HG03469 (cell line): Measurements from ENCODE around the gene CROCC2.

Experiments used
- ATAC-seq: cut with Tn5 transposase; IDR thresholded peaks from one replicate; pipeline ENCODE4 v1.9.1; 2021; ENCODE audit warnings: mild to moderate bottlenecking, moderate library complexity, moderate number of reproducible peaks; ENCODE audit not compliant: unreplicated experiment

The CROCC2 gene

DNA sequence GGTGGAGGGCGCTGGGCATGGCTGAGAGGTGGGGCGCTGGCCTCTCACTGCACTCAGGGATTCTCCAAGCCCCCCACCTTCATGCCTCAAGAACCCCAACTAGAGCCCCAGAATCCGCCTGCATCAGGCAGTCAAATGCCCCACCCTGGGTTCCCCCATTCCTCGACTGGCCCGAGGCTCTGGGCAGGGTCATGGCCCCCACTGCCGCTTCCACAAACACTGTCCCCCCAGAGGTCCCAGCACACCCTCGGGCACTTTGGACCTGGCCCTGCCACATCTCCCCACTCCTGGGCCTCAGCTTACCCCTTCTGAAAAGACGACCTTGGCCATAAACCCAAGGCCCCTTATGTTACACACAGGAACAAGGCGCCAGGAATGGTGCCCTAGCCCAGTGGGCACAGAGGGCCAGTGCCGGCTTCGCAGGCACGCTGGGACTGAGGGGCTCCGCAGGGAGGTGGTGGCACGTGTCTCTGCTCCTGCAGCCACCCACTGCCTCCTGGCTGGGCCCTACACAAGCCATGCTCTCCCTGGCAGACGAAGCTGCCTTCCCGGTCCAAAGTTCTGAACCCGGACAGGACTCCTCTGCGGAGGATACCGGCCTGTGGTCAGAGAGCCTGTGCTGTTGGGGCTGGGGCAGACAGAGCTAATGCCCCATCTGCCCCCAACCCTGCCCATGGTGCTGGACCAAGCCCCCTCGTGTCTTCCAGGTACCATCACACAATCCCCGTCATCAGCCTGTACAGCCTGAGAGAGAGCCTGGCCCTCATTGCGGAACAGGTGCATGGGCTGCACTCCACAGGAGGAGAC, 30.7 kb upstream of the CROCC2 start:
- ATAC-seq, result no peak

DNA sequence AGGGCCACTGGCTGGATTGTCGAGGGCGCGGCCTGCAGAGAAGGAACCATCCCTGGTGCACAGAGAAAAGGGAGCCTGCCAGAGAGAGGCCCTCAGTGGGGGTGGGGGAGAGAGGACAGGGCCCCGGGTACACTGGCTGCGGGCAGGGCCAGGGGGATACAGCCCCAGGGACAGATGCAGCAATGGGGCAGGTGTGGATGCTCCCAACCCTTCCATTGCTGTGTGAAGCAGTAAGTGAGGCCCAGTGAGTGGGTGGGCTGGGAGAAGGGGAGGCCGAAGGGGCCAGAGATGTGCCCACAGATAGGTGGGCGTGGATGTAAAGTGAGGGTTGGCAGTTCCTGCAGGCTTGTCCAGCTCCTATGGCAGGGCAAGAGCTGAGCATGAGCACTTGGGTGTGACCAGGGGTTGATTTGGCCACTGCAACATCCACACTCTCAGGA, 30.1 kb upstream of the CROCC2 start:
- ATAC-seq, result no peak

DNA sequence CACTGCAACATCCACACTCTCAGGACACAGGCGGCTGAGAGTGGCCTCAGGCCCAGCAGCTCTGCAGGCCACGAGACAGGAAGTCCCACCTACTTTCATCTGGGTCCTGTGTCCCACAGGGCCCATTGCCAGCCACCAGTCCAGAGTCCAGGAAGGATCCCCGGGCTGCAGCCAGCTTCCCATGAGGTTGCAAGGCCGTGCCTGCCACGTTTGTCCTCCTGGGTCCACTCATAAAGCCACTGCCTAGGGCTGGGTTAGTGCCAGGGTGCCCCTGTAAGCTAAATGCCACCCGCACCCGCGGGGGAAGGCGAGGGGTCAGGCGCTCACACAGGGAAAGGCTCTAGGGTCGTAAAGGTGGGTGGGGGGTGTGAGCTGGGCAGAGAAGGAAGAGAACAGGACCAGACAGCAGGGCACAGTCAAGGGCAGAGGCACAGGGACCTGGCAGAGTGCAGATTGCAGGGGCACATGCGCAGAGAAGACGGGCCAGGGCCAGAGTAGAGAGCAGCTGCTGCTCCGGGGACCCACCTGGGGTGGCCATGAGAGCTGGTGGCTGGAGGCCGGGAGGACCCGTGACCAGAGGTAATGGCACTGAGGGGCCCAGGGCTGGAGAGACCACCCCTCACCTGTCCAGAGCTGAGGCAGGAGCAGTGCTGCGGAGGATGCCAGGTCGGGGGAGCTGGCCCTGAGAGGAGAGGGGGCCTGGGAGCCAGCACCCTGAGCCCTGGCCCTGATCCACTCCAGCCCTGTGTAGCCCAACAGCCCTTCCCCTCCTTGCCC, 29.5 kb upstream of the CROCC2 start:
- ATAC-seq, result no peak

- no peak for ATAC-seq
Observed at GRCh38 chr2:240877460-240878340, 28.4 kb upstream of the CROCC2 start.

- no peak for ATAC-seq
Observed at GRCh38 chr2:240878341-240878936, 27.7 kb upstream of the CROCC2 start.

DNA sequence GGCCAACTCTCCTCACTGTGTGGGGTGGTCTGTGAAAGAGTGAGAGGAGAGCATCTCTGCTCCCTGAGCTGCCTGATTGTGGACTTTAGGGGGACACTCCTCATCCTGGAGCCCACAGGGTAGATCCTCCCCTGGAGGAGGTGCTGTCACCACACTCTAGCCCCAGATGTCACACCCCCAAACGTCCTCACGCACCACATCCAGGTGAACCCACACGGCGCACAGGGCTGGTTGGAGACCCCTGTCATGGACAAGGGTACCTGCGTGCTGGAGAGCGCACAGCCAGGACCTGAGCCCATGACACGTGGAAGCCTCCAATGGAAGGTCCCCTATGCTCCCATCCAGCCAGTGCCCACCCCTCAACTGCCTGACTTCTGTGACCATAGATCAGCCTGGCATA, 27.0 kb upstream of the CROCC2 start:
- ATAC-seq, result no peak

DNA sequence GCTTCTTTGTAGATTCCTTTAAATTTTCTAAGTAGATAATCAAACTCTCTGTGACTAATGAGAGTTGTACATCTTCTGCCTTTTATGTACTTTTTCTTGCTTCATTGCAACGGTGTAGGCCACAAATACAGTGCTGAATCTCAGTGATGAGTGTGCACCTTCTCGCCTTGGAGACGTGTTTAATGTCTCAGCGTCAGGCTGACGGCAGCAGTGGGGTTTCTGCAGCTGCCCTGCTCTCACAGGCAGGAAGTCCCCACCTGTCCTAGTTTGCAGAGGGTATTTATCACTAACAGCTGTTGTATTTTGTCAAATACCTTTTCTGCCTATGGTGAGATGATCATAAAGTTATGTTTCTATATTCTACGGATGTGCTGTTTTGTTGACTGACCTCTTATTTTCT, 24.2 kb upstream of the CROCC2 start:
- no peak for ATAC-seq

- no peak for ATAC-seq
Observed at GRCh38 chr2:240884221-240884620, 21.9 kb upstream of the CROCC2 start.

- ATAC-seq, result no peak
Observed at GRCh38 chr2:240884745-240885144, 21.4 kb upstream of the CROCC2 start.

DNA sequence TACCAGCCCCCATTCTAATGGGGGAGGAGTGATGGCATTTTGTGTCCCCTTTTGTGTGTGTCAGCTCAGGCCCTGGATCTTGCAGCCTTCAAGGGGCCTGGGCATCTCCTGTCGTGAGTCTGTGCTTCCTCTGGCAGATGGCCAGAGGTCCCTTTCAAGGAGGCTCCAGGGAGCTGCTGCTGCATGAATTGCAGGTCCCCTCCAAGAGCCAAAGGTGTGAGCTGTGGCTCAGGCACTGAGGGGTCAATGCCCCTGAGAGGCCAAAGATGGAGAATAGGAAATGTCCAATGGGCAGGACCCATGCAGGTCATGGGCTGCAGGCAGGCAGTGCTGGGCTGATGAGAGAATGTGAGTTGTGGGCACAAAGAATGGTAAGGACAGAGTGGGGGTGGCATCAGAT, 20.6 kb upstream of the CROCC2 start:
- ATAC-seq, result no peak

GRCh38 chr2:240886023-240886565, 20.0 kb upstream of the CROCC2 start:
- no peak for ATAC-seq

- ATAC-seq, result no peak
Observed at GRCh38 chr2:240886678-240887609, 19.2 kb upstream of the CROCC2 start.

DNA sequence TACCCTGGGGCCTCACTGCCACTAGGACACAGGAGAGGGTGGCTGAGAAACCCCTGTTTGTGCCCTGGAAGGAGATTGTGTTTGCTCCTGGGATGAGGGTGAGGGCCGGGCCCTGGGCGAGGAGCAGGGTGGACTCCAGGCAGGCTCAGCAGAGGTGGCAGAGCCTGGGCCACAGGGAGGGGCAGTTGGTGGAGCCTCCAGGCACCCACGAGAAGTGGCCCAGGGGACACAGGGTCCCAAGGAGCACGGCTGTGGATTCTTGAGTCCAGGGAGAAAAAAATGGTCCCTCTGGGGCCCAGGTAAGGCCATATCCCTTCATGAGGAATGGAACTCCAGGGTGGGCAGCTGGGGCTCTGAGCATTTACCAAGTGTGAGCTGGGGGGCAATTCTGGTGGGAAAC, 18.5 kb upstream of the CROCC2 start:
- ATAC-seq, result no peak

DNA sequence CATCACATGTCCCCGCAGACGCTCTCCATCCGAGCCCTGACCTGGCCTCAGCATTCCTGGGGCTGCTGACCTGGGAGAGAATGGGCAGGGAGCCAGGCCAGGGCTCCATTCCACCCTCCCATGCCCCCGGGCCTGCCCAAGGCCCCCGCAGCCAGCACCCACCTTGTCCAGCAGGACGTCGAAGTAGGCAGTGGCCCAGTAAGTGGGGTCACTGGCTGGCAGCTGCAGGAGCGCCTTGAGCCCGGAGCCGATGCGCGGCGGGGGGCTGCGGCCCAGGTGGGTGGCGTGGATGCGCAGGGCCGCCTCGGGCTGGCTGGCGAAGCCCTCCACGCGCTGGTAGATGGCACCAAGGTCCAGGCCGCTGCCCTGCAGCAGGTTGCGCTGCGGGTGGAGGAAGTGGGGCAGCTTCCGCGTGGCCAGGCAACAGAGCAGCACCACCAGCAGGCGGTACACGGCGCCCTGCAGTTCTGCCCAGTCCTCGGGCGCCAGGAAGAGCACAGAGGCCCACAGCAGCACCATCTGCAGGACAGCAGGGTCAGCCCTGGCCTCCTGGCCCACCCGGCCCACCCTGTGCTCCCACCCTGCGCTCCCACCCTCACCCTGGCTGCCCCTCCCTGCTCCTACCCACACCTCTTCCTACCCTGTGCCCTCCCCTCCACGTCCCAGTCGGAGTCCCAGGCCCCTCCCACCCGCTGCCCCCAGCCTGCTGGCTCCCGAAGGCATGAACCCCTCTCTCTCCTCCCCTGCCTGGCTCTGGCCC, 17.8 kb upstream of the CROCC2 start:
- ATAC-seq, result no peak

DNA sequence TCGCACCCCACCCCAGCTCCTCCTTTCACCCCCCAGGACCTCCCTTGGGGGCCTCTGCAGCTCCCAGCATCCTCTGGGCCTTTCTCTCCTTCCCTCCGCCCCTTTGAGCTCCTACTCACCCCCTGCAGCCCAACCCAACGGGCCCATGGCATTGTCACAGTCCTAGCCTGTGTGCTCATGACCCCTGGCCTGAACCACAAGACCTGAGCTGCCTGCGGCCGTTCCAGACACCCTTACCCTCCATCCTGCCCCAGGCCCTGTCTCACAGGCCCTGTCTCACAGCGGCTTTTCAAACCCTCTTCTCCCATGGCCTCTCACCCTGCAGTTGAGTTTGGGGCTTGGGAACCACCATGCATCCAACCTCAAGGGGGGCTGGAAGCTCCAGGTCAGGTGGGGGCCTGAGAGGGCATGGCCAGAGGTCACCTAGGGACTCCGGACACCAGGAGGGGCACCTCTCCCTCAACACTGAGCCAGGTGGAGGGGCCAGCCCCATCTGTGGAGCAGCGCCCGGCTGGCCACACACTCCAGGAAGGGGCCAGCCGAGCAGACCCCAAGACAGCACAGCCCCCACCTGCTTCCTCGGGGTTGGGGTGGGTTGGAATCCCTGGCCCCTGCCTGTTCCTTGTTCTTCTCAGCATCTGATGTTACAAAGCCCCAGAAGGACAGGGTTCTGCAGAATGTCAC, 17.1 kb upstream of the CROCC2 start:
- ATAC-seq, result no peak

DNA sequence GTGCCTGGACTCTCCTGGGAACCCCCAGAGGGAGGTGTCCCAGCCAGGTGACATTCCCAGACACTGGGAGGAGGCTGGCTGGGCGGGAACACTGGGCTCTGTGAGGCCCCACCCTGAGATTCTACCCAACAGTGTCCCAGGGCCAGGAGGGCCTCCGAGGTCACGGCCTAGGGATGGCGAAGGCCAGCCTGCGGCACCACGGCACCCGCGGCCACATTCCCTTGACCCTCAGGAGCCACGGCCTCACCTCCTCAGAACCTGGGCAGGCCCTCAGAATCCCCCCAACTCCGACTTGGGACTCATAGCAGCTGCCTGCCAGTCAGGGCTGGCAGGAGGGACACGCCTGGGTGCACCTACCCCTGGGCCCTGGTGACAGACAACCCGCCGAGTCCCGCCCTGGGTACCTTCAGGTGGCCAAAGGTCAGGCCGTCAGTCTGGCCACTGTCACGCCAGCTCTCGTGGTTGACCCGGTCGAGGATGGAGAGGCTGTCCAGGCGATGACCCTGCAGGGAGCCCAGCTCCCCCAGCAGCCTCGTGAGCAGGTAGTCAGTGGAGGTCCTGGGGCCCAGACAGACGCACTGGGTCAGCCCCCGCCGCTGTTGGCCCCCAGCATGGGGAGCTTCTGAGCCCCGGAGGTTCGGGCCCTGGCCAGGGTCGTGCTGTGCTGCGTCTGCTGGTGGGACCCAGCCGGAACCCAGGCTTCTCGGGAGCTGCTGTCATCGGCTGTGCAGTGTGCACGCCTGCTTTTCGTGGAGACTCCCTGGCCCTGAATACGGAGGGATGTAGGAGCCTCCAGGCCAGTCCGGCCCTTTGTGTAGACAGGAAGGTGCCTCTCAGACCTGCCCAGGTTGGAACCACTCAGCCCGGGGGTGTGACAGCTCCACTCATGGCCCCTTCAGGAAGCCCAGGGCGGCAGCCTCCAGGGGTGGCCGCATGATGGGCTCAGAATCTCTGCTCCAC, 16.3 kb upstream of the CROCC2 start:
- ATAC-seq, result no peak

- ATAC-seq, result no peak
Observed at GRCh38 chr2:240890691-240891090, 15.4 kb upstream of the CROCC2 start.
